Aorta (tissue), 5 donors: ENCODE measurements around the gene GPD1L. TPM values are rescaled to one million over a fixed set of nuclear protein-coding genes. Genes with fewer than 3 reads are reported as not detected.
A peak's percentile ranks its signal among the peaks of the same experiment; 100 is the strongest.
"Not testable (repeated sequence)": the region's sequence is repeated elsewhere in the genome, so short reads cannot be mapped to it uniquely, and the experiment has no call there.

Experiments
- ATAC-seq: fragments of 200-7000 bp; cut with Tn5 transposase; one replicate; pipeline ENCODE4 v1.9.1; 2022; ENCODE audit warnings: moderate library complexity; ENCODE audit not compliant: low FRiP score
- DNase-seq, 2 donors: peaks; one replicate each; pipeline ENCODE4 v3.0.0-alpha.2; 2020
- H3K27ac ChIP-seq, 2 donors: one replicate each; pipeline ENCODE4 v1.5.1; 2013; ENCODE audit warnings: low read length in 2 of 2, mild to moderate bottlenecking in 2 of 2, moderate library complexity in 2 of 2, control low read depth in 1 of 2, inconsistent platforms in 1 of 2, low read depth in 1 of 2
- H3K27me3 ChIP-seq, 2 donors: one replicate each; pipeline ENCODE4 v1.6.1; 2013; ENCODE audit warnings: control low read depth in 1 of 2, low read length in 1 of 2, mild to moderate bottlenecking in 1 of 2, moderate library complexity in 1 of 2; ENCODE audit not compliant: insufficient read depth in 2 of 2, control insufficient read depth in 1 of 2
- H3K36me3 ChIP-seq, 2 donors: one replicate each; pipeline ENCODE4 v1.6.1; 2013; ENCODE audit warnings: control low read depth in 1 of 2, low read length in 1 of 2, mild to moderate bottlenecking in 1 of 2; ENCODE audit not compliant: insufficient read depth in 2 of 2, control insufficient read depth in 1 of 2
- H3K4me1 ChIP-seq, 2 donors: one replicate each; pipeline ENCODE4 v1.6.1; 2013; ENCODE audit warnings: low read length in 2 of 2, control low read depth in 1 of 2, mild to moderate bottlenecking in 1 of 2, moderate library complexity in 1 of 2; ENCODE audit not compliant: insufficient read depth in 2 of 2, control insufficient read depth in 1 of 2
- H3K4me3 ChIP-seq, 2 donors: one replicate each; pipeline ENCODE4 v1.5.1; 2013; ENCODE audit warnings: low read length in 2 of 2, control low read depth in 1 of 2, mild to moderate bottlenecking in 1 of 2
- H3K9me3 ChIP-seq: one replicate; pipeline ENCODE4 v1.6.1; 2013; ENCODE audit warnings: mild to moderate bottlenecking, low read length; ENCODE audit not compliant: control insufficient read depth
- WGBS, 2 donors: extraction: QIAGEN DNeasy Blood & Tissue Kit; methylation state at CpG; one replicate each; pipeline ENCODE4 v1.1.7; 2013; 5-methylcytosine and 5-hydroxymethylcytosine counted together
- intact Hi-C, 2 donors: fragments of 100-400 bp; cut with DNase I; formaldehyde crosslinking; loops; one replicate each; pipeline versions ENCODE4 v1.14.2 to v1.15.0; 2022
- polyA plus RNA-seq, 2 donors: library from polyadenylated mRNA; stranded (reverse); fragments of 200-250 nt; gene quantifications; one replicate each; pipeline ENCODE4 v1.2.3, GENCODE V29; 2013
- total RNA-seq, 2 donors: library from RNA; stranded (reverse); fragmentation: NEBNext Ultra II Directional; extraction: Animal tissue kit (Norgen Biotek cat#: 25700); gene quantifications; one replicate each; pipeline ENCODE4 v1.2.1, GENCODE V29; 2021
- donor health status: healthy with polysubstance abuse.
- donor health status: Bipolar disorder and iron deficiency.
- donor health status: DM: no; HTN: no; CAD: no.
- donor health status: DM: no; HTN: no; CAD: no.
- donor health status: DM: yes; HTN: yes; CAD: no.

Gene GPD1L
- total and polyA plus RNA-seq, 4 donors, result 21.7 to 48.4 (median 29.5) TPM

DNA sequence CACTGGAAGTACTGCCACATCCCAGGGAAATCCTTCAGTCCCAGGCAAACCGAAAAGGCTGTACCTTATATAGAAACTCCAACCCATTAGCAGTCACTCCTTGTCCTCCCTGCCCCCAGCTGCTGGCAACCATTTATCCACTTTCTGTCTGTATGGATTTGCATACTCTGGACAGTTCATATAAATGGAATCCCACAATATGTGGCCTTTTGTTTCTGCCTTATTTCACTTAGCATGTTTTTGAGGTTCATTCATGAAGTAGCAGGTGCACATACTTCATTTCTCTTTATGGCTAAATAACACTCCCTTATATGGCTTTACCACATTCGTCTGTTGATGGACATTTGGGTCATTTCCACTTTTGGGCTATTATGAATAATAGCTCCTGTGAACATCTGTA, 80.5 kb downstream of the GPD1L start:
- Histone ChIP-seq H3K4me3 (no peak overlapping the region), H3K36me3 (peaks cover 0 to 1% of the 10 kb centered on the region in 2 donors), H3K27me3 (no peaks in the 10 kb centered on the region), H3K27ac (no peak overlapping the region), H3K9me3 (peaks cover 2% of the 10 kb centered on the region), H3K4me1 (no peaks in the 10 kb centered on the region)
- ATAC-seq, result no peak
- intact Hi-C loops, result no loop called here
- WGBS, 2 donors, result 60 to 68% methylated on average over 2 of the region's 2 CpGs
- DNase-seq, result no peak

DNA sequence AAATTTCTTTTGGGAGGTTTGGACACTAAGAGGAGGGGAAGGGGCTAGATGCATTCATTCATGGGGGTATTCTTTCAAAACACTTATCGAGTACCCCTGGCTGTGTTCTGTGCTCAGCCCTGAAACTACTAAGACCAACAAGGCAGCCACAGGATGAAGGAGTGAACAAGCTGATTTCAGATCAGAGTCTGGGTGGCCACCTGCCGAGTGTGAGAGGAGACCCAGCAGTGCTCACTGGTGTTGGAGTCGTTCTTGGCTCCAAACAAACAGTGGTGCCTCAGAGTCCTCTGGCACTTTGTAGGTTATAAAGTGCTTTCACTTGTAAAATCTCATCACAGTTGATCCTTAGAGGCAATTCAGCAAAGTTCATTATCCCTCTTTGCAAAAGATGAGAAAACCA, 83.3 kb downstream of the GPD1L start:
- Histone ChIP-seq H3K27ac (no peak overlapping the region), H3K4me1 (no peaks in the 10 kb centered on the region), H3K36me3 (peaks cover 0 to 1% of the 10 kb centered on the region in 2 donors), H3K9me3 (peaks cover 2% of the 10 kb centered on the region), H3K27me3 (no peaks in the 10 kb centered on the region), H3K4me3 (no peak overlapping the region)
- 58 to 65% methylated on average over 3 of the region's 3 CpGs for WGBS, 2 donors
- DNase-seq (no peak), ATAC-seq (no peak)
- intact Hi-C loops, result no loop called here

DNA sequence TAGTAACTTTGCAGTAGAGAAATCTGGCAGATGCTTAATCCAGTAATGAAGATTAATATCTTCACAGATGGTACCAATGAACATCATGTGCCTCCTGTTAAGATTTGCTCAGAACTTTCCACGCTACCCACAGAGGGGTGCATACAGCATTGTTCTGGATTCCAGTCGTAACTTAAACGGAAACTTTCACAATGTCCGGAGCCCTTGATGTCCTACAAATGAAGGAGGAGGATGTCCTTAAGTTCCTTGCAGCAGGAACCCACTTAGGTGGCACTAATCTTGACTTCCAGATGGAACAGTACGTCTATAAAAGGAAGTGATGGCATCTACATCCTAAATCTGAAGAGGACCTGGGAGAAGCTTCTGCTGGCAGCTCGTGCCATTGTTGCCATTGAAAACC, 84.1 kb downstream of the GPD1L start:
- H3K36me3 ChIP-seq, H3K4me1 ChIP-seq, DNase-seq, intact Hi-C loops, H3K27ac ChIP-seq, H3K4me3 ChIP-seq, H3K27me3 ChIP-seq, H3K9me3 ChIP-seq, ATAC-seq: not testable (repeated sequence)
- 85 to 86% methylated on average over 6 of the region's 6 CpGs for WGBS, 2 donors

DNA sequence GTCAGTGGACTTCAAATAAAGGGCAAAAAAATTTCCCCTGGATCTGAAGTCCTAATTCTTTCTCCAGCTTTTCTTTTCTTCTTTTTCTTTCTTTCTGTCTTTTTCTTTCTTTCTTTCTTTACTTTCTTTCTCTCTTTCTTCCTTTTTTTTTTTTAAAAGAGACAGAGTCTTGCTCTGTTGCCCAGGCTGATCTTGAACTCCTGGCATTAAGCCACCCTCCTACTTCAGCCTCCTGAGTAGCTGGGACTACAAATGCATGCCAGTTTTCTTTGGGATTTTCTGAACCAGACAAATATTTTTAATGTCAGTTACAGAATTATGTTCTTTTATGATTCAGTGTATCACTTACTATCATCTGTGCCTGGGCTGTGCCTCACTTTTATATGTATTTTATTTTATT, 86.7 kb downstream of the GPD1L start:
- Histone ChIP-seq H3K27me3 (no peaks in the 10 kb centered on the region), H3K27ac (no peak overlapping the region), H3K36me3 (peaks cover 0 to 1% of the 10 kb centered on the region in 2 donors), H3K4me3 (no peak overlapping the region), H3K9me3 (peaks cover 2% of the 10 kb centered on the region), H3K4me1 (no peaks in the 10 kb centered on the region)
- no peak for DNase-seq
- no peak for ATAC-seq
- intact Hi-C loops, result no loop called here

DNA sequence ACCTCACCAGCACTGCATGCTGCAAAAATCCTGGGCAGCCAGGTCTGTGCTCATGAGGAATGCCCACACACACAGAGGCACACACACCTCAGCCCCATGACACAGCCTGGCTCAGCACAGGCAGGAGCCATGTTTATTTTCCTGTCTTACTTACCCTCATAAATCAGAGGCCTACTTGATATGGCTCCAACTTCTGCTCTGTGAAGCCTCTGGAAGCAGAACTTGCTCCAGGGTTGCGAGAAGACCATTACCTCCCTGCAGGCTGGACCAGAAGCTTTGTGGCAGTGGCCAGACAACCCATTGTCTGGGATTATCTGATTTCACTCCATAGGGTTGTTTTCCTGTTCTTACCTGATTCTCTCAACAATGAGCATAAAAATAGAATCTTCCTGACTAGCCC, 88.2 kb downstream of the GPD1L start:
- H3K27ac ChIP-seq, result no peak overlapping the region
- ATAC-seq, result no peak
- WGBS, 2 donors, result 74 to 88% methylated on average over 1 of the region's 1 CpG

DNA sequence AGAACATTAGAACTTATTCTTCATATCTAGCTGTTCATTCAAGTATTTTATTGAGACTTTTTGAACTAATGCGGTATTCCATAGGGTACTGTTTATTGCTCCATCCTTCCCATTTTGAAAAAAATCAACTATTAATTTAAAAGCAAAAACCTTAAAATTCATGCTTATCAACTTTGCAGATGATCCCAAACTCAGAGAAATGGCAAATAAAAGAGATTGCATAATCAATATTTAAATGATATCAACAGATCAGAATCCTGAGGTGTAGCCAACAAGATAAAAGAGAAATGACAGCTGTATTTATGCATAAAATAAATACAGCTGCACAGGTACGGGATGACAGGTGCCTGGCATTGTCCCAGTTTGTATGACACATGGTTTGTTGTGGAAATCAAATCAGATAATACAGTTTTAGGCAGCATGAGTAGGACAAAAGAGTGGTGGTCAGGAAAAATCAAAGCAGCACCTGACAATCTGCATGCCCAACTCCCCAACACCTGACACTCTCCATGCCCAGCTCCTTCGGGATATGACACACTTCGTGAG, 89.6 kb downstream of the GPD1L start:
- no peaks in the 10 kb centered on the region for H3K9me3 ChIP-seq
- ATAC-seq (no peak), DNase-seq (no peak)
- no peak overlapping the region for H3K27ac ChIP-seq
- intact Hi-C loops, result no loop called here
- 86 to 89% methylated on average over 4 of the region's 4 CpGs for WGBS, 2 donors
- no peak overlapping the region for H3K4me3 ChIP-seq
- H3K36me3 ChIP-seq, result no peaks in the 10 kb centered on the region
- no peaks in the 10 kb centered on the region for H3K4me1 ChIP-seq
- H3K27me3 ChIP-seq, result no peaks in the 10 kb centered on the region

More for the DNA sequence above, 88.2 kb downstream of the GPD1L start:
- no peak for DNase-seq
- H3K4me1 ChIP-seq, result no peaks in the 10 kb centered on the region
- peaks cover 0 to 1% of the 10 kb centered on the region in 2 donors for H3K36me3 ChIP-seq
- H3K9me3 ChIP-seq, result peaks cover under 1% of the 10 kb centered on the region
- no peak overlapping the region for H3K4me3 ChIP-seq
- intact Hi-C loops, result no loop called here
- no peaks in the 10 kb centered on the region for H3K27me3 ChIP-seq

DNA sequence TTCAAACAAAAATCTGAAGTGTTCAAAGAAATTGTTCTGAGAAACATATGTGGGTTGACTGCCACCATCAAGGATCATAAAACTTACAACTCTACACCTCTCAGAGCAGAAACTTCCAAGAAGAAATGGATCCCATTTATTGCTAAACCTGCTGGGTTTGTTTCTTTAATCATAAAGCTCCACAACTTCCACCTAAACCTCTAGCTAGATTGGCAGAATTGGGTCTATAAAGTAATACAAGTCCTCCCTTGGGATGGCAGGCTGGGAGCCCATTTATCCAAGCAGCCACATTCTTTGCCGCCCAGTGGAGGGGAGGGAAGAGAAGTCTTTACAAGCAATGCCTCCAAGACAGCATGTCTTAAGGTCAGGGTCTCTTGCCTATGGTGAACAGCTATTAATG, 91.6 kb downstream of the GPD1L start:
- Histone ChIP-seq H3K4me1 (no peaks in the 10 kb centered on the region), H3K27me3 (no peaks in the 10 kb centered on the region), H3K9me3 (no peaks in the 10 kb centered on the region), H3K4me3 (no peak overlapping the region), H3K36me3 (no peaks in the 10 kb centered on the region), H3K27ac (no peak overlapping the region)
- ATAC-seq (no peak), DNase-seq (no peak)
- intact Hi-C loops, result no loop called here
- WGBS, 2 donors, result 98 to 100% methylated on average over 1 of the region's 1 CpG

DNA sequence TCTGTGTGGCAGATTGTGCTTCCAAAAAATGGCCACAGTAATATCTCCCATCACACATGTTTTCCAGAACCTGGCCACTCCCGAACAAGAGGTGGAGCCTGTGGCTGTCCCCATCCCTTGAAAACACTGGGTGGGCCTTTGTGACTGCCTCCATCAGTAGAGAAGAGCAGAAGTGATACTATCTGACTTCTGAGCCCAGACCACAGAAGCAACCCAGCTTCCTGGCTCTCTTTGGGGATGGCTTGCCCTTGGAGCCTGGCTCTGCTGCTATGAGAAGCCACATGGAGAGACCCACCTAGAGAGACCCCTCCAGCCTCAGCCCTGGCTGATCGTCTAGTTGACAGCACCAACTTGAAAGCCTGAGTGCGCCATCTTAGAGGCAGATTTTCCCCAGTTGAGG, 92.3 kb downstream of the GPD1L start:
- ATAC-seq (no peak), DNase-seq (no peak)
- WGBS, 2 donors, result 94 to 98% methylated on average over 3 of the region's 3 CpGs
- no peaks in the 10 kb centered on the region for H3K4me1 ChIP-seq
- H3K27me3 ChIP-seq, result no peaks in the 10 kb centered on the region
- H3K36me3 ChIP-seq, result no peaks in the 10 kb centered on the region
- H3K27ac ChIP-seq, result no peak overlapping the region
- intact Hi-C loops, result no loop called here
- no peak overlapping the region for H3K4me3 ChIP-seq
- H3K9me3 ChIP-seq, result no peaks in the 10 kb centered on the region

DNA sequence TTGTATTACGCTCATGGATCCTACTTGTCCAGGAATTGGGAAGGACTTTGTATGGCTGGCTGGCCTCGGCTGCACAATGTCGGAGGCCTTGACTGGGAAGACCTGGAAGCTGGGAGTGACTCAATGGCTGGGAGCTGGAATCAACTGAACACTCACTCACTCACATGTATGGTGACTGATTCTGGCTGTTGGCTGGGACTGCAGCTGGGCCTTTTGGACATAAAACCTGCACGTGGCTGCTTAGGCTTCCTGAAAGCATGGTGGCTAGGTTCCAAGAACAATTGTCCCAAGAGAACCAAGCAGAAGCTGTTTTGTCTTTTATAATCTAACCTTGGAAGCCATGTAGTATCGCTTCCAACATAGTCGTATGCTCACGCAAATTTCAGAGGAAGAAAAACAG, 94.1 kb downstream of the GPD1L start:
- H3K9me3 ChIP-seq, result no peaks in the 10 kb centered on the region
- H3K4me3 ChIP-seq, result no peak overlapping the region
- H3K27ac ChIP-seq, result no peak overlapping the region
- no peaks in the 10 kb centered on the region for H3K27me3 ChIP-seq
- DNase-seq (peak in 1 of 2 donors; percentile 49), ATAC-seq (peak; percentile 71)
- WGBS, 2 donors, result 73 to 80% methylated on average over 7 of the region's 7 CpGs
- no peaks in the 10 kb centered on the region for H3K36me3 ChIP-seq
- H3K4me1 ChIP-seq, result no peaks in the 10 kb centered on the region
- intact Hi-C loops, result no loop called here
